HUES48 (cell line): Measurements from ENCODE around the gene NCKAP5.
"Not testable (repeated sequence)": the region's sequence is repeated elsewhere in the genome, so short reads cannot be mapped to it uniquely, and the experiment has no call there.

ENCODE experiments used
- H3K27ac ChIP-seq: one replicate; pipeline ENCODE4 v1.7.0; 2013; ENCODE audit warnings: low read depth, low read length, inconsistent platforms
- H3K27me3 ChIP-seq: 2 replicates; pipeline ENCODE4 v1.6.1; 2013; ENCODE audit warnings: mild to moderate bottlenecking, low read length; ENCODE audit not compliant: control insufficient read depth, insufficient read depth
- H3K36me3 ChIP-seq: 2 replicates; pipeline ENCODE4 v1.6.1; 2013; ENCODE audit warnings: low read length; ENCODE audit not compliant: control insufficient read depth, insufficient read depth
- H3K4me1 ChIP-seq: 2 replicates; pipeline ENCODE4 v1.6.1; 2013; ENCODE audit warnings: mild to moderate bottlenecking, low read length; ENCODE audit not compliant: control insufficient read depth, insufficient read depth
- H3K4me3 ChIP-seq: 2 replicates; pipeline ENCODE4 v1.5.1; 2013; ENCODE audit warnings: mild to moderate bottlenecking, low read depth, low read length
- H3K9ac ChIP-seq: 2 replicates; pipeline ENCODE4 v1.6.1; 2013; ENCODE audit warnings: mild to moderate bottlenecking, low read depth, low read length, moderate library complexity
- H3K9me3 ChIP-seq: 2 replicates; pipeline ENCODE4 v1.6.1; 2013; ENCODE audit warnings: low read length; ENCODE audit not compliant: control insufficient read depth, insufficient read depth

Gene NCKAP5

GRCh38 chr2:132721938-132722337 is 846.3 kb downstream of the NCKAP5 start:
- Histone ChIP-seq H3K36me3 (no peaks in the 10 kb centered on the region), H3K4me3 (no peak overlapping the region), H3K4me1 (no peaks in the 10 kb centered on the region), H3K27ac (no peak overlapping the region), H3K27me3 (no peaks in the 10 kb centered on the region), H3K9me3 (no peaks in the 10 kb centered on the region), H3K9ac (no peak overlapping the region)

DNA sequence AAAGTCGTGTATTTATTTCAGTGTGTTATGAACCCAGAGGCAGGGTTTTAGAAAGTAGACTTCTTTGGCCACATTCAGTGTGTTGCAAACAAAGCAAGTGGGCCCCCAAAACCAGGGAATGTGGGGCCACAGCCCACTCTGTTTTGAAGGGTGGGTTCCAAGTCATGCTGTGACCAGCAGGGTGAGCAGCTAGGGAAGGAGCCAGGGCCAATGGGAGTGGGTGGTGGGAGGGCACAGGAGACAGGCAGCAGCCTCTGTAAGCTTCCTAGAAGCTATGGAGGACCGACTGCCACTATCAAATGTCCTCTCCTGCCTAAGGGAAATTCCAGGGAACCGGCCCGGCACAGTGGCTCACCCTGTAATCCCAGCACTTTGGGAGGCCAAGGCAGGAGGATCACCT is 847.9 kb downstream of the NCKAP5 start:
- no peak overlapping the region for H3K9ac ChIP-seq
- no peaks in the 10 kb centered on the region for H3K4me1 ChIP-seq
- H3K27ac ChIP-seq = no peak overlapping the region
- H3K4me3 ChIP-seq = no peak overlapping the region
- H3K9me3 ChIP-seq = no peaks in the 10 kb centered on the region
- H3K36me3 ChIP-seq = no peaks in the 10 kb centered on the region
- H3K27me3 ChIP-seq = no peaks in the 10 kb centered on the region

GRCh38 chr2:132719480-132719879 is 848.8 kb downstream of the NCKAP5 start:
- Histone ChIP-seq H3K9ac (no peak overlapping the region), H3K27me3 (no peaks in the 10 kb centered on the region), H3K4me1 (no peaks in the 10 kb centered on the region), H3K27ac (no peak overlapping the region), H3K9me3 (no peaks in the 10 kb centered on the region), H3K36me3 (no peaks in the 10 kb centered on the region), H3K4me3 (no peak overlapping the region)

GRCh38 chr2:132716954-132717353 is 851.3 kb downstream of the NCKAP5 start:
- no peaks in the 10 kb centered on the region for H3K36me3 ChIP-seq
- no peak overlapping the region for H3K27ac ChIP-seq
- no peak overlapping the region for H3K4me3 ChIP-seq
- no peaks in the 10 kb centered on the region for H3K9me3 ChIP-seq
- H3K27me3 ChIP-seq = no peaks in the 10 kb centered on the region
- no peak overlapping the region for H3K9ac ChIP-seq
- H3K4me1 ChIP-seq = no peaks in the 10 kb centered on the region

GRCh38 chr2:132715386-132716351 is 852.6 kb downstream of the NCKAP5 start:
- Histone ChIP-seq H3K27ac (no peak overlapping the region), H3K36me3 (no peaks in the 10 kb centered on the region), H3K4me3 (no peak overlapping the region), H3K4me1 (no peaks in the 10 kb centered on the region), H3K9ac (no peak overlapping the region), H3K9me3 (no peaks in the 10 kb centered on the region), H3K27me3 (no peaks in the 10 kb centered on the region)

DNA sequence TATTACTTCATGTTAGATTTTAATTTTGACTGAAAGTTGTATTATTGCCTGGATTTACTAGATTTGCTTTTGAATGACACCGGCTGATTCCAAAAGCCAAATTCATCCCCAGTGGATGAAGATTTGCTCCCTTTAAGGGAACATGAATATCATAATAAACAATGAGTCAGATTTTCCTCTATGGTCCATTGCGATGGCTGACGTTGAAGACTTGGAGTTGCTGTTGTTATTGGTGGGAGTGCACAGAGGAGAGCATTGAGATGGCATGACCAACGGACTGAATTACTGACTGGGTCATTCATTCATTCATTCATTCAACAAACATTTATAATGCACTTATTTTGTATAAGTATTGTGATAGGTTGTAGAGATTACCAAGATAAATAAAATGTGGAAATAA is 864.9 kb downstream of the NCKAP5 start:
- Histone ChIP-seq H3K9me3 (no peaks in the 10 kb centered on the region), H3K9ac (no peak overlapping the region), H3K4me3 (no peak overlapping the region), H3K36me3 (no peaks in the 10 kb centered on the region), H3K27me3 (no peaks in the 10 kb centered on the region), H3K27ac (no peak overlapping the region), H3K4me1 (no peaks in the 10 kb centered on the region)

GRCh38 chr2:132701810-132702209 is 866.5 kb downstream of the NCKAP5 start:
- no peak overlapping the region for H3K9ac ChIP-seq
- H3K27ac ChIP-seq = no peak overlapping the region
- no peaks in the 10 kb centered on the region for H3K9me3 ChIP-seq
- no peak overlapping the region for H3K4me3 ChIP-seq
- no peaks in the 10 kb centered on the region for H3K36me3 ChIP-seq
- no peaks in the 10 kb centered on the region for H3K27me3 ChIP-seq
- H3K4me1 ChIP-seq = no peaks in the 10 kb centered on the region

DNA sequence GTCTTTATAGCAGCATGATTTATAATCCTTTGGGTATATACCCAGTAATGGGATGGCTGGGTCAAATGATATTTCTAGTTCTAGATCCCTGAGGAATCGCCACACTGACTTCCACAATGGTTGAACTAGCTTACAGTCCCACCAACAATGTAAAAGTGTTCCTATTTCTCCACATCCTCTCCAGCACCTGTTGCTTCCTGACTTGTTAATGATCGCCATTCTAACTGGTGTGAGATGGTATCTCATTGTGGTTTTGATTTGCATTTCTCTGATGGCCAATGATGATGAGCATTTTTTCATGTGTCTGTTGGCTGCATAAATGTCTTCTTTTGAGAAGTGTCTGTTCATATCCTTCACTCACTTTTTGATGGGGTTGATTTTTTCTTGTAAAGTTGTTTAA is 868.5 kb downstream of the NCKAP5 start:
- not testable (repeated sequence) for H3K4me3 ChIP-seq, H3K4me1 ChIP-seq, H3K36me3 ChIP-seq, H3K9ac ChIP-seq, H3K9me3 ChIP-seq, H3K27me3 ChIP-seq, H3K27ac ChIP-seq

DNA sequence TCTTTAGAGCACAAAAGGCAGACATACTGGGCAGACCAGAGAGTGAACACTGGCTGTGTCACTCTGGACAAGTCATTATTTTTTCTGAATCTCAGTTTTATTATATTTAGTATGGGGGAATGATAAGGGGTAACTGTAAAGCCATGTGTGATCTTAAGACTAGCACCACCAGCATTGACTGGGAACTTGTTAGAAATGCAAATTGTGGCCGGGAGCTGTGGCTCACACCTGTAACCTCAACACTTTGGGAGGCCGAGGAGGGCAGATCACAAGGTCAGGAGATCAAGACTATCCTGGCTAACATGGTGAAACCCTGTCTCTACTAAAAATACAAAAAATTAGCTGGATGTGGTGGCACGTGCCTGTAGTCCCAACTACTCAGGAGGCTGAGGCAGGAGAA is 869.9 kb downstream of the NCKAP5 start:
- H3K36me3 ChIP-seq, H3K9ac ChIP-seq, H3K4me1 ChIP-seq, H3K4me3 ChIP-seq, H3K9me3 ChIP-seq, H3K27me3 ChIP-seq, H3K27ac ChIP-seq: not testable (repeated sequence)

GRCh38 chr2:132697556-132698205 is 870.6 kb downstream of the NCKAP5 start:
- Histone ChIP-seq H3K4me3 (no peak overlapping the region), H3K9ac (no peak overlapping the region), H3K9me3 (no peaks in the 10 kb centered on the region), H3K27me3 (no peaks in the 10 kb centered on the region), H3K27ac (no peak overlapping the region), H3K4me1 (no peaks in the 10 kb centered on the region), H3K36me3 (no peaks in the 10 kb centered on the region)

GRCh38 chr2:132692816-132693215 is 875.4 kb downstream of the NCKAP5 start:
- no peak overlapping the region for H3K4me3 ChIP-seq
- H3K27ac ChIP-seq = no peak overlapping the region
- H3K9me3 ChIP-seq = no peaks in the 10 kb centered on the region
- no peaks in the 10 kb centered on the region for H3K27me3 ChIP-seq
- H3K4me1 ChIP-seq = no peaks in the 10 kb centered on the region
- H3K9ac ChIP-seq = no peak overlapping the region
- H3K36me3 ChIP-seq = no peaks in the 10 kb centered on the region
